GM15510 (cell line): ENCODE measurements around the gene PYGM.

Experiments
- POLR2A ChIP-seq: IDR thresholded peaks from 3 replicates; pipeline ENCODE4 v1.6.1; 2011; ENCODE audit warnings: borderline replicate concordance; ENCODE audit not compliant: insufficient read length; ENCODE audit errors: extremely low read depth

PYGM gene

DNA sequence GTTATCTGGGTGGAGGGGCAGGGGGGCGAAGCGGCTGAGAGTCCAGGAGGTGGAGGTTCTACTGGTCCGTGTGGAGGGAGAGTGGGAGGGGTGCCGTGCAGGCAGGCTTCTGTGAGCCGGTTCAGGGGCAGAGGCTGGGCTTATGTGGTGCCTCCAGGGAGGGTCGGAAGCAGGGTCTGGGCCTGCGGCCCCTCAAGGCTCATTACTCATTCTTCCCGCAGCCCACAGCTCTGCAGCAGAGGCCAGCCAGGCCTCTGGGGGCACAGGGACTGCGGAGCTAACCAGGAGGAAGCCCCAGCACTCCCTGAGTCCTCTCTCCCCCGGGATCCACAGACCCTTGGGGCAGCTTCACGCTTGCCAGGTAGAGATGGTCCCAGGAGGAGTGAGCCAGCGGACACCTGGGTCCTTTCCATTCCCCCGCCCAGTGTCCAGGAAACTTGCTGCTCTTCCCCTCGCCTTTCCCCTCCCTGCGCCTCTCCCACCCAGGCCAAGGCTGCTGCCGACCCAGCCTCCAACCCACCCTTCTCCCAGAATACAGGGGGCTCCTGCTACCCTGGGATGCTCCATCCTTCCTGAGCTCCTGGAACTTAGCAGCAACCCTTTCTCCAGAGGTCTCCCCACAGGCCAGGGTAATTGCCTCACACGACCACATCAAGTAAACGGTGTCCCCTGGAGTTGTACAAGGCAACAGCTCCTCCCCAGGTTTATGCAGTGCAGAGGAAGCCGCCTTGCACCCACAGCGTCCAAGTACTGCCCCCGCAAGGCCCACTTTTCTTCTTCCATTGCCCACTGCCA lies 43.1 kb downstream of the PYGM start:
- TF ChIP-seq POLR2A: no peak

DNA sequence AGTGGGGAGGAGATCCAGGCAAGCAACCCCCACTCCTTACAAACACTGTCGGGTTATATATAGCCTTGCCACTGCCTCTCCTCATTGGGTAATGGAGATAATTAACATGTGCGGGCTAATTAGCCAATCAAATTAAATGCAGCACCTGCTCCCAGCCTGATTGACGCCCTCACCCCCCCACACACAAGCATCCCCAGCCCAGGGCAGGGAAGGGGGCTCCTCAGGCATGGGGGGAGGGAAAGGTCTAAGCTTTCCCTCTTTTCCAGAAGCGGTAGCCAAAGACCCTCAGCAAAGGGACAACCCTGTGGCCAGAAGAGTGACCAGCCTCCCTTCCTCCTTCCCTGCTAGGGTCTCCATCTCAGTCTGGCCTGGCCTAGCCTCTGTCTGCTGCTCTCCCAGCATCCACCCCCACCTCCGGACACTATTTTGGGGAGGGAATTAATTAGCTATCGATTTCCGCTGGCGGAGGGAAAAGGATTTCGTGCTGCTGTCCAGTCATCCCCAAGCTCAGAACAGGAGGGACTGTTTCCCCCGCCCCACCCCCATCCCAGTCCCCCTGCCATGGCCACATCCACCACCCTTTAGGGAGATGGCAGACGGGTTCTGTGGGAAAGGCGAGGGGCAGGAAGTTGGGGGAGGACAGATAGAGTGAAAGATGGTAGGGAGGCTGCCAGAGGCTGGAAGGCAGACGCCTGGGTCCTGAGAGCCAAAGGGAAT lies 43.9 kb downstream of the PYGM start:
- TF ChIP-seq POLR2A: no peak

DNA sequence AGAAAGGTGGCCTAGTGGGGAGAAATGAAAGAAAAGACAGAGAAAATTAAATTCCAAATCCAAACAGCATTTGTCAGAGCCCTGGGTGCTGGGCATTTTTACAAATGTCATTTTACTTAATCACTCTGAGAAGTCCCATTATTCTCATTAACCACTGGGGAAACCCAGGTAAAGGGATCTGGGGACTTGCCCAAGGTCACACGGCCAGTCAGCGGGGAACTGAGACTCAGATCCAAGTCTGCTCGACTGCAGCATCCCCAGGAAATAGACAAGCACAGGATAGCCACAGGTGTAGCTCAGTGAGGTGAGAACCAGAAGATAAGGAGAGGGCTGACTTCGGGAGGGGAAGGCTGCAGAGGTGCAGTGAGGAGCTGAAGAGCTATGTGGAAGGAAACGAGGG lies 44.7 kb downstream of the PYGM start:
- no peak for TF ChIP-seq POLR2A

DNA sequence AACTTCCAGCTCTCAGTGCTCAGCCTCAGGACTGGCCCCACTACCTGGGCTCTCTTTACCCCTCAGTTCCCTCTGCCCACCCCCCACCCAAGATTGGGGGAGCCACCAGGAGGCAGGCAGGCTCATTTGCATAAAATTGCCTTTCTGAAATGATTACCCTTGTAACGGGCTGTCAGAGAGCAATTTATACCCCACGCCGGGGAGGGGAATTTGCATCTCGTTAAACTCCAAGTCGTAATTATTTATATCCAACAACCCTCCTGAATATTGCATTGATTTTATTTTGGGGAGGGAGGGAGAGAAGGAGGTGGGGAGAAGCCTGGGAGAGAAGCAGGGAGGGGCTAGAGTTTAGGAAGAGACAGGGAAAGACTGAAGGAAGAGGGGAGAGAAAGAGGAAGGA lies 45.1 kb downstream of the PYGM start:
- TF ChIP-seq POLR2A: no peak

DNA sequence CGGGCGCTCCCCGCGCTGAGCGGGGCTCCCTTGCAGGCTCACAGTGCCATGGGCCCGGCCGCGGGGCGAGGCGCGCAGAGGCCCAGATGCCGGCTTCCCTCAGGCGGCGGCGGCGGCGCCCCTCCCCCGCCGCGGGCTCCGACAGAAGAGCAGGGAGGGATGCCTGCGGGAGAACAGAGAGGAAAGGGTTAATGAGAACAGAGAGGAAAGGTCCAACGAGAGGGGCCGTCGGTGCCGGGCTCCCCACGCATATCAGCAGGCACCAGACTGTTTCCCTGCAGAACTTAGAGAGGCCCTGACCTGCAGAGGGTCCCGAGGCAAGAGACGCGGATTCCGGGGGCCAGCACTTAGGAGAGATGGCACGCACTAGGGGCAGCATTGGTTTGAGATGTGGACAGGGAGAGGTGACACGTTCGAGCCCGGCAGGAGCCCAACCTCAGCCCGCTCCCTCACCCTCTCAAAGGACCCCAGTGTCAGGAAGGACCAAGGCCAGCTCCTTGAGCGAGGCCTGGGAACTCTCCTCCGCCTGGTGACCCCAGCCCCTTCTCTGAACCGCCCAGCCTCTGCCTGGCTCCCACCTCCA lies 45.9 kb downstream of the PYGM start:
- no peak for TF ChIP-seq POLR2A

DNA sequence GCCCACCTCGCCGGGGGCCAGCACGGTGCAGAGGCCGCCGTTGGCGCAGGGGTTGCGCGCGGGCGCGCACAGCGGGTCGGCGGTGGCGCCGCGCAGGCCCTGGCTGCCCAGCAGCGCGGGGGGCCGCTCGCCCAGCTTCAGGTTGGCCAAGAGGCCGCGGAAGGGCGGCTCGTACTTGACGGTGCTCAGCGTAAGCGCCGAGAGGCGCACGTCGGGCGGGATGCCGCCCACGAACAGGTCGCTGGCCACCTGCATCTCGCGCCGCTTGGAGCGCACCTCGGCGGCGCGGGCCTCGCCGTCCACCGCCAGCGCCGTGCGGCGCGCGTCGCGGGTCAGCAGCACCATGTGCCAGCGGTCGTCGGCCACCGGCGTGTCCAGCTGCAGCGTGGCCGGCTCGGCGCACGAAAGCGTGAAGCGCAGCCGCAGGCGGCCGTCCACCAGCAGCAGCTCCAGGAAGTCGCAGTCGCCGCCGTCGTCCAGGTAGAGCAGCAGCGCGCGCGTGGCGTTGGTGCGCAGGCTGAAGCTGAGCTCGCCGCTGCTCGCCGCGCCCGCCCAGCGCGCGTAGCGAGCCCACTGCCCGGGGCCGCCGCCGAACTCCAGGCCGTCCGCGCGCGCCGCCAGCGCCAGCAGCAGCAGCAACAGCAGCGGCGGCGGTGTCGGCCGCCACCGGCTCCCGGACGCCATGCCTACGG lies 46.6 kb downstream of the PYGM start:
- no peak for TF ChIP-seq POLR2A

DNA sequence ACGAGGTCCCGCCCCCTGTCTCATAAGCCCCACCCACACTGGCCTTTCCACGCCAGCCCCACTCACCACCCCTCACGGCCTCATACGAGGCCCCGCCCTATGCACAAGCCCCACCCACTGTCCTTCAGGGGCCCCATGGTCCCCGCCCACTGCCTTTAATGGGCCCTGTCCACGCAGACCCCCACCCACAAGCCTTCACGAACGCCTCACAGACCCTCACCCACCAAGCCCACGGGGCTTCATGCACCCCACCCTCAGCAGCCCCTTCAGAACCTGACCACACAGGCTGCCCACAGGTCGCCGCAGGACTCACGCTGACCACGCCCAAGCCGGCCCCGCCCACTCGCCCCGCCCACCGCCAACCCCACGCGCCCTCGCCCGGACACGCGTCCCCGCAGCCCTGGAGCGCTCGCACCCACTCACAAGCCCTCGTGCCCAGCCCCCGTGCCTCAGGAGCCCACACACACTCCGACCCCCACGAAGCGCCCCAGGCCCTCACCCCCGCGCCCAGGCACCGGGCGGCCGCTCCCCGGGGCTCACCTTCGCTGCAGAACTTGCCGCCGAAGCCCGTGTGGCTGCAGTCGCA lies 47.3 kb downstream of the PYGM start:
- TF ChIP-seq POLR2A: no peak

DNA sequence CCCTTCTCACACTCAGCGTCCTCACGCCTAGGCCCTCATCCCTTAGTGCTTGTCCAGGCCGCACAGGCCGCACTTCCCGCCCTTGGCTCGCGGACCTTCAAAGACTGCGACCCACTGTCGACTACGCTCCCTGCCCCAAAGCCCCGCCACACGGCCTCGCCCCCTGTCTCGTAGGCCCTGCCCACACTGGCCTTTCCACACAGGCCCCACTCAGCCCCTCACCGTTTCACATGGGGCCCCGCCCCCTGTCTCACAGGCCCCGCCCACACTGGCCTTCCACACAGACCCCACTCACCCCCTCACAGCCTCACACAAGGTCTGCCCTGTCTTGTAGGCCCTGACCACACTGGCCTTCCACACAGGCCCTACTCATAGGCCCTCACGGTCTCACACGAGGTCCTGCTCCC lies 47.8 kb downstream of the PYGM start:
- TF ChIP-seq POLR2A: no peak

DNA sequence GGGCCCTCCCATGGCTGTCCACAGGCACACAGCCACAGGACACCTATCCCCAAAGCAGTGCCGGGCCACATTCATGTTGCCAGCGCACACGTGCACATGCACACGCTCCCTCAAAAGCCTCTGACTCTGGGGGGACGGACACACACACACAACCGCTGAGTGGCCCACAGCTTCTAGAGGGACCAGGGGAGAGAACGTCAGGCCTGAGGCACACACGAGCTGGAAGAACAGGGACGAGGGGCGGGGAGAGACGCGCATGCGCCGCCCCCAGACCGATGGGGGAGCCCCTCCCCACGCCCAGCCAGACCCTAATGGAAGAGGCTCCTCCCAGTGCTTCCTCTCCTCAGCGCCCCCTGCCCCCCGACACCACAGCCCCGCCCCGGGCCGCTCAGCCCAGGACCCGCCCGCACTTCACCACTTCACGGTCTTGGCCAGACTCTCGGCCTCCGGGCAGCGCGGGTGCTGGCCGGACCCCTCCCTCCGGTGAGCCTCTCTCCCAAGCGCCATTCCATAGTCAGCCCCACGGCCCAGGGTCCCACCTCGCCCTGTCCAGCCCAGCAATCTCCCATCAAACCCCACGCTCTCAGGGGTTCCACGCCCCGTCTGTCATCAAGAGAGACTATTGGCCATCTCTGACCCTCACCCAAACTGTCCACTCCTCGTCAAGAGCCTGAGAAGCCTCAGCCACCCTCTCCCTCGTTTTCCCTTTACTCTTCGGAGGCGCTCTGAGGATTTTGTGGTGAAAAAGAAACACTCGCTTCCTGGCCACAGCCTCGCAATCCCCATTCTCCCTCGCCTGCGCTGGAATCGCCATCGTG lies 48.4 kb downstream of the PYGM start:
- TF ChIP-seq POLR2A: no peak

DNA sequence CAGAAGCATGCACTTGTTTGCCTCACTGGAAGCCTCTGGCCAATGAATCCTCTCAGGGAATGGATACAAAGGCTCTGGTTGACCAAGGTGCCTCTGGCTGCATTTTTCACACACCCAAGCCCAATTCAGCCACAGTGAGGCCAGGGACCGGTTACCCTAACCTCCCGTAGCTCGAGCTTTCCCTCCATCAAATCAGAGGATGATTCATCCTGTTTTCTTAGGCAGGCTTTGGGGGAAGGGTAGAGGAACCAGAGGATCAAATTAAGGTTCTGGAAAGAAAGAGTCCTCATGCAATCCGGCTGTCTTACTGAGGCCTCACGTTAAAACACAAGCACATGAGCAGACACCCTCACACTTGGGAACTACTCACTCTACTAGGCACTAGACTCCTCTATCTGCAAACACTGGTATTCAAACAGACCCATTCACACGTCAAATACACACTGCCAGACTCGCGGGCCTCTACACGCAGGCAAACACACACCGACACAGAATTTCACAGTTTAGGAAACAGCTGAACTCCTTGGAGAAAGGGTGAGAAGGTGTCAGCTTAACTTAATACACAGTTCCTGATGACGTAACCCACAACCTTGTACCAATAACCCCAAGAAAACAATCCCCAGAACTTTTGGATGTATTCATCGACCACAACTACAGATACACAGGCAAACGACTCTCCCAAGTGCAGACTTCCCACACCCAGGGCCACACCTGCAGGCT lies 49.2 kb downstream of the PYGM start:
- TF ChIP-seq POLR2A: no peak

DNA sequence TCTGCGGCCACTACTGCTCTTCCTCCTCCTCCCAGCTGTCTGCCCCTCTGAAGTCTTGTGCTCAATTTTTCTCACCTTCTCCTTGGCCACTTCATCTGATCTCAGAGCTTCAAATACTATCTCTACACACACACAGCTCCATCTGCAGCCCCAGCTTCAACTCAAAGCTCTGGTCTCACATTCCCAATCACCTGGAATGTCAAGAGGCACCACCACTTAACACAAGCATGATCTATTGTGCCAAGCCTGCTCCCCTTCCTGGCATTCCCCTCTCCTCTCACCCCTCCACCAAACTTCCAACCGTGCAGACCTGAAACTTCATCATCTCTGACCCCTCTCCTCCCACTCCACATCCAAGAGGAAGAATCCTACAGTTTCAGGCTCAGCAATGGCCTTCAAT lies 54.3 kb downstream of the PYGM start:
- TF ChIP-seq POLR2A: no peak

DNA sequence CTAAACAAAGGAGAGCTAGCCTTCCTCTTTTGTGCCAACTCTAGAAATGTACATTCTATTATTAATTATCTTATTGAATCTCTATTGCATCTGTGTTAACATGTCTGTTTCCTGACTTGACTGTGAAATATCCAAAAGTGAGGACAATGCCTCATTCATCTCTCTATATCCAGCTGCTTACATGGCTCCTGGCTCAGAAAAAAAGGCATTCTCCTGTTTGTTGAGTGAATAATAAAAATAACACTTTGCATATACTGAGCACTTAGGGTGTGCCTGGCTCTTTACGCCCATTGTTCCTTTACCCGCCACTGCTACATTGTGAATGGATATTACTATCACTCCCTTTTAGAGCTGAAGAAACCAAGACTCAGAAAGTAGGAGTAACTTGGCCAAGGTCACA lies 56.7 kb downstream of the PYGM start:
- TF ChIP-seq POLR2A: no peak

DNA sequence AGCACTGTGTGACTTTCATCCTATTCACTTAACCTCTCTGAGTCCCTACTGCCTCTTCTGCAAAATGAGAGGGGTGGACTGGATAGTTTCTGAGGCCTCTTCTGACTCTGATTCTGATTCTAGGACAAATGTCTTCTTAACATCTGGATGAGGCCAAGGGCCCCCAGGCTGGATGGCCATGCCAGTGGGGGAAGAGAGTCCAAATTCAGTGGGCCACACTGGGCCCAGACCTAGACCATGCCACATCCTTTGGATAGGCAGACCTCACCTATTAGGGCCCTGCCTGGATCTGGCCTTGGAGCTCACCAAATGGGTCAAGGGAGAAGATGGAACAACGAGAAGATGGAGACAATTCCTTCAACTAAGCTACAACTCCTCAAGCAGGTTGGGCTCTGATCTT lies 61.3 kb downstream of the PYGM start:
- no peak for TF ChIP-seq POLR2A

DNA sequence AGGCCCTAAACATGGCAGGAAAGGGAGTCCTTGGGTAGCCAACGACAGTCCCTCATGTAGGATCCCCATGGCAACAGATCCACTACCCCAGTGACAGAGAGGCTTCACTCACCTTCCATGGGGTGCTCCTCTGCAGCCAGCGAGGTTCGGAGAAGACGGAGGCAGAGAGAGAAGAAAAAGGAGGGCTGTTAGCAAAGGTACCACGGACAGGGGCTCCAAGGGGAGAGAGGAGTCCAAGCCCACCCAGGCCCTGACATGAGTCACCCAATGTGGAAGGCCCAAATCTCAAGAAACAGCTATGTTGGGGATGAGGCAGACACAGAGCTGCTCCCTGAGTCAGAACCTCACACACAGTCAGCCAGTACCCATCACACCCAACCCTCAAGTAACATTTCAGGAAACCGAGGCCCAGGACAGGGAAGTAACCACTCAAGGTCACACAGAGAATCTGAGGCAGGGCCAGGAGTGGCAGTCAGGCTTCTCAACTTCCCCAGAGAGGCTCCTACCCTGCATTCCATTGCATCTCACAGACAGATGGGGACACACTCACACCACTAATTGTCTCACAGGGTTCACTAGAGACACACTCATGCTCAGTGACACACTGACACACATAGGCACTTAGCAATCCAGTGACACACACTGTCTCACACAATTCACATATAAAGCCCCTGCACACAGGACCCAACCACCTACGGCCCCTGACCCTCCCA lies 62.0 kb downstream of the PYGM start:
- no peak for TF ChIP-seq POLR2A
